DMS 273 (cell line): ENCODE results near the gene HADHB.
"Not testable (repeated sequence)": the region's sequence is repeated elsewhere in the genome, so short reads cannot be mapped to it uniquely, and the experiment has no call there.

ENCODE experiments used
- DNase-seq: peaks from one replicate; lab custom pipeline; 2025; ENCODE audit not compliant: unreplicated experiment; lab: John Stamatoyannopoulos, UW

Gene HADHB

DNA sequence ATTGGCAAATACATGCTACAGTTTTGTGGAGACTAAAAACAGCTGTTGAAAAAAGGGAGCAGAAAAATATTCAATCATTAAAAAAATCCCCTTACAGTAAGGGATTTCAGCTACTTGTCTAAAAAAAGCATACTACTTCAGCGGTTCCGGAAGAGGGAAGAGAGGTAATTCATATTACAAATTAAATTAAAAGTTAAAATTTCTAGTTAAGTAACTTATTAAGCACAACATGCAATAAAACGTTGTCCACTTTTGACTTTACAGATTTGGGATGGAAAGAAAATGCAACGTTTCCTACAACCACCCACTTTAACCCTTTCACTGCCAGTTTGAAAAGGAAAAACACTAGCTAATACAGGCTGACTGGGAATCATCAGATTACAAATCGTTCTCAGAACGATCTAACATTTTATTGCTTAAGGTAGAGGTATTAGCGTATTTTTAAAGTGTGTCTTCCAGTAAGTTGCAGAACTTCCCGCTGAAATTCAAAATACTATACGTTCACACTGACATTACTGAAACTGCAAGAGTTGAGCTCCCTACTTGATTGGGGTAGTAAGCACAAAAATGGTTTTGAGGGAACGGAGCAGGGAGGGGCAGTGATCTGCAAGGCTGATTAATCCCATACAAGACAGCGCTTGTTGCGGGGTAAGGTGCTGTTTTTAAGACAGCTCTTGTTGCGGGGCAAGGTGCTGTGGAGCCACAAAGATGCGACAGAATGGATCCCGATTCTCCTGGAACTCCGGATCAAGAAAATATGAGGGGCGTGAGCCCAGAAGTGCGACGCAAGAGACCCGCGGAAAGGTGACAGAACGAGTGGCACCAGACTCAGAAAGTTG lies 1.1 kb upstream of the HADHB start:
- peak; percentile 55 for DNase-seq

DNA sequence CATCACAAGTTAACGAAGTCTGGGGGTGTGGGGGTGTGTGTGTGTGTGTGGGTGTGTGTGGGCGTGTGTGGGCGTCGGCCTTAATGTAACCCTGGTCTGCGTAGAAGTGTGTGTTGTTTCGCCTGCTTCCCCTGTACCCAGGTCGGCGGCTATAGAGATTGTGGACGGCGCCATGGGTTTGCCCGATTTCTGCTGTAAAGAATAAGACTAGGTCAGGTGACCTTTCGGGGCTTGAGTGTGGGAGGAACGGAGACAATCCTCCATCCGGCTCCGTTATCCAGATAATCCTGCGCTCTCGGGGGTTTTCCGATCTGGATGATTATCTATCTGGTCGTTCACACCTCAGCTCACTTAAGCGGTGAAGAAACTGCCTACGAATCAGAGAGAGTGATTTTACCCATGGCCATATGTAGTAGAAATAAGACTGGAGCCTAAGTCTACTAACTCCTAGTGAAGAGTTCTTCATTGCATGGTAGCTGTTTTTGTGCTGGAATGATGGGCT lies 543 bp downstream of the HADHB start:
- peak; percentile 69 for DNase-seq

DNA sequence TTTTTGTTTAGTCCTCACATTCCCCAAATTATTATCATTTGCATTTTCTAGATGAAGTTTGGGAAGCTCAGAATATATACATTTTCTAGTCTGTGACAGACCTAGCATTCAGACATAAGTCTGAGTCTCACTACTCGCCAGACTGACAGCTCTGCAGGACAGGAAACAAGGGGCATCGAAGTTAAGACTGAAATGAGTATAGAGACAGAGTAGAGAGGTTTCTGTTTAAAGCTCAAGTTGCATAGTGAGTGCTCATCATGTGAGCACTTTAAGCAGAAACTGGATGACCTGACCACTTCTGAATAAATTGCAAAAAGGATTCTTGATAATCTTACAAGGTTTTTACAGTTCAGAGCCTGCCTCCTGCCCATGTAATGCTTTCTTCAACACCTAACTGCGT lies 1.1 kb downstream of the HADHB start:
- peak; percentile 22 for DNase-seq

DNA sequence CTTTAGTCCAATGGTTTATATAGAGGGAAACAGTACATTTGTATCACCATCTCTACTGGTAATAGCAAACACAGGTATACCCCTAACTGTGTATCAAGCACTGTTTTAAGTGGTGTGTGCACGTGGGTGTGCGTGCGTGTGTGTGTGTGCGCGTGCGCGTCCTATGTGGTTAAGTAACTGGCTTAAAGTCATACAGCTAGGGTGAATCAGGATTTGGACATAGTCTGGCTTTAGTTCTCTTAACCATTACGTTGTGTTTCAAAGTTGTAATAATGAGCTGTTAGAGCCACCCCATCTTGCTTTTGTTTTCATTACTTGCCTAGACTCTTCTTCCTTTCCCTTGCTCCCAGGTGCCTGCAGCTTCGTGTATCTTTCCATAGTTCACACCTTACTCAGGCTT lies 2.1 kb downstream of the HADHB start:
- DNase-seq = no peak

DNA sequence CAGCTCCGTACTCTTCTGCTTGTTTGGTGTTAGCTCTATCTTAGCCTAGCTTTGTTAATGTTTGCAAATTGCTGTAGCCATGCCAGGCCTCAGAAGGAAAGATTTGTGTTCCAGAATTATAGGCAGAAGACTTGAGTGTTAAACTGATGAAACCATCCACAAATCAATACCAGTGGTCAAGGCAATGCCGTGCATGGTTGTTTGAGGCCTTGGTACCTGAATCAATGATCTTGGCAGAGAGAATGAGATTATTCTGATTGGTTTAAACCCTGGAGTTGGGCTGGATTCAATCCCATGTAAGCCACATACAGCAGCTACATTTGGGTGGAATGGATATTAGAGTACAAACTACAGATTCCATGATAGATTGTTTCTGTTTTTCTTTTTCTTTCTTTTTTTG lies 4.9 kb downstream of the HADHB start:
- no peak for DNase-seq

DNA sequence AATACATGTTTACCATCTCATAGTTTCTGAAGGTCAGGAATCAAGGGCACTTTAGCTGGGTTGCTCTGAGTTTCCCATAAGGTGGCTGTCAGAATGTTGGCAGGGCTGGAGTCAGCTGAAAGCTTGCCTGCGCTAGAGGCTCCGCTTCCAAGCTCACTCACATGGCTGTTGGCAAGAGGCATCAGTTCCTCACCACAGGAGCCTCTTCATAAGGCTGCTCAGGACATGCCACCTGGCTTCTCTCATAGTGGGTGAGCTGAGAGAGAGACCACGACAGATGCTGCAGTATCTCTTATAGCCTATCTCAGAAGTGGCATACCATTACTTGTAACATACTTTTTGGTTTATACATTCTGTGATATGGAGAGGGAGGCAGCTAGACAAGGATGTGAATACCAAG lies 7.2 kb downstream of the HADHB start:
- DNase-seq = peak; percentile 93

DNA sequence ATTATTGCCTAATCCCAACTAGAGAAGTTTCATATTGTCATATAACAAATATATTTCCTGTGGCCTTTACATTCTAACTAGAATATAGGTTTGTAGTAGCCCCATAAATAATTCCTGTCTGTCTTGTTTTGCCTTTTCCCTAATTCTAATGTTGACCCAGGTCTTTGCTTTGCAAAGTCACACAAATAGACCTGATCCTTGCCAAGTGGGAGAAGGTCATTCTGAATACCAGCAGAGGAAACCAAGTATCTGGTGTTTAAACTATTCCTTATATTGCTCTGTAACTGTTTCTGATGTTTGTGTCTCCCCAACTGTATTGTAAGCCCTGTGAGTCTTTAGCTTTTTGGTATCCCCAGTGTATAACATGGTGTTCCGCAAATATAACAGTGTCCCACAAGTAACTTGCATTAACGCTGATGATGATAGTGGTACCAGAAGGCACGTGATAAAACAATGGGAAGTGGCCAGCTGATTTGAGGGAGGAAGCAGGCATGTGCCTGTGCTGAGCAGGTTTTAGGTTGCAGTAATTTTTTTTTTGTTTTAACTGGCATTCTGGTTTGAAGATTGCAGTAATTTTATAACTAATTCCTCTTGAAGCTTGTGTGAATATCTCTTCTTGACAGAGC lies 11.1 kb downstream of the HADHB start:
- DNase-seq = no peak

DNA sequence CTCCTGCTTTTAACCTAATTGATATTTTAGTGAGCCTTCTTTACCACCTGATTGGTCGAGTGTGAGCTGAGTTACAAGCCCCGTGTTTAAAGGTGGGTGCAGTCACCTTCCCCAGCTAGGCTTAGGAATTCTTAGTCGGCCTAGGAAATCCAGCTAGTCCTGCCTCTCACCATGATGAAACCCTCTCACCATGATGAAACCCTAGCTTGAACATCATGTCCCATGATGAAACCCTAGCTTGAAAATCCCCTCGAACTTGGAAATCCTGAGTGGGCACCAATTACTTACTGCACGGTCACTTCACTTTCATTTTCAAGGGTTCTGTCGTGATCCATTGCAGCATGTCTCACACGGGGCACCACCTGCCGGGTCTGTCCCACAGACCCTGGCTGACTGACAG lies 14.1 kb downstream of the HADHB start:
- DNase-seq = not testable (repeated sequence)

DNA sequence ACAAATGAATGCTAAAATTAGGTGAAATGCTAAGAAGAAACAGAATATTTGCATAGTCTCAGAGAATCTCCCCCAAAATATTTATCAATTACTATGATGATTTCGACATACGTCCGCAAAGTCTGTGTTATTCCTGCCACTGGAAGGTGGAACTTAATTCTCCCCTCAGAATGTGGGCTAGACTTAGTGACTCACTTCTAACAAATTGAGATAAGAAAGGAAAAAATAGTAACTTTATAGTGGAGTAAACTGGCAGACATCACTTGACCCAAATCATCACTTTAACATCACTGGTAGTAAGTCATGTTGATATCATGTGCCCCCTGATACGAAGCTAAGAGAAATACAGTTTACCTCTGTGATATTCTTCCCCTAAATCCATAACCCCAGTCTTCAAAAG lies 23.5 kb downstream of the HADHB start:
- no peak for DNase-seq

DNA sequence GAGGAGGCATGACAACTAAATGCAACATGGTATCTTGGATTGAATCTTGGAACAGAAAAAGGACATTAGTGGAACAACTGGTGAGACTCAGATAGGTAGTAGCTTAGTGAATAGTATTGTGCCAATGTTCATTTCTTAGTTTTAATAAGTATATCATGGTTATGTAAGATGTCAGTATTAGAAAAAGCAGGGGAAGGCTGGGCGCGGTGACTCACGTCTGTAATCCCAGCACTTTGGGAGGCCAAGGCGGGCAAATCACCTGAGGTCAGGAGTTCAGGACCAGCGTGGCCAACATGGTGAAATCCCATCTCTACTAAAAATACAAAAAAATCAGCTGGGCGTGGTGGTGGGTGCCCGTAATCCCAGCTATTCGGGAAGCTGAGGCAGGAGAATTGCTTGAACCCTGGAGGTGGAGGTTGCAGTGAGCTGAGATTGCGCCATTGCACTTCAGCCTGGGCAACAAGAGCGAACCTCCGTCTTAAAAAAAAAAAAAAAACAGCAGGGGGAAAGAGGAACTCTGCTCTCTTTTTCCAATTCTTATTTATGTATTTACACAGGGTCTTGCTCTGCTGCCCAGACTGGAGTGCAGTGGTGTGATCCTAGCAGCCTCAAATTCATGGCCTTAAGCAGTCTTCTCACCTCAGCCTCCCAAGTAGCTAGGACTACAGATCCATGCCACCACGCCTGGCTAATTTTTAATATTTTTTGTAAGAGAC lies 24.1 kb downstream of the HADHB start:
- DNase-seq = not testable (repeated sequence)

DNA sequence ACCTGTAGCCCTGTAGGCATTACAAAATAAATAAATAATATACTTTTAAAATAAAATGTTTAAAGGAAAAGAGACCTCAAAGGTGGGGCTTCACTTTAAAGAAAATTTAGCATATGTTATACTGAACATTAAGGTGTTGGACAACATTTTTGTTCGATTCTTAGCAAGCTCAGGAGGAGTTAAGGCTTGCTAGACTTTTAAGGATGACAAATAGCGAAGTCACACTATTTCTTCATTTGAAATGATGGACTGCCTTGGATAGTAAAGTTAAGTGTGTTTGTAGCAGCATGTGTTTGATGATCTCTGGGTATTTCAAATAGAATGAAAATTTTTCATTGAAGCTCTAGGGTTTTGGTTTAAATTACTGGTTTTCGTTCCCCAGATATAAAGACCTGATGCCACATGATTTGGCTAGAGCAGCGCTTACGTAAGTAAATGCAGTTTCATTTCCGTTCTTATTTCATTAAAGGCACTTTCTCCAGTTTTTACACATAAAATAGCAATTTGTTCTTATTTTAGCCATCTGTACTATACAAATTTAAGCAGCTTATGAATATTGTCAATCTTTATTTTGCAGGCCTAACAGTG lies 24.9 kb downstream of the HADHB start:
- no peak for DNase-seq

DNA sequence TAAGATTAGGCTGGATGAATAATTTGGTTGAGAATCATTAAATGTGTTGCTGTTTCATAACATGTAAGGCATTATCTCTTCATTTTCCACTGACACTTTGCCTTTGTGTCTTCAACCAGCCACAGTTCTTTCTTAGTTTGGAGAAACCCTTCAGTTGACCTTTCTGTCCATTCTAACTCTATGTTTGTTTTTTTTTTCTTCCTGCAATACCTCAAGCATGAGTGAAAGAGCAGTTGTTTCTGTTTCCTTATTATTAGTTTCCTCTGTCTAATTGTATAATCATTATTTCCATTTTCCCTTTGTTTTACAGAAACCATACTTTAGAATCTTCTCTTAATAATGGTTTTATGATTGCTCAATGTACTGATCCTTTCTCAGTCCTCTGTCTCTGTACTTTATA lies 25.6 kb downstream of the HADHB start:
- DNase-seq = no peak

DNA sequence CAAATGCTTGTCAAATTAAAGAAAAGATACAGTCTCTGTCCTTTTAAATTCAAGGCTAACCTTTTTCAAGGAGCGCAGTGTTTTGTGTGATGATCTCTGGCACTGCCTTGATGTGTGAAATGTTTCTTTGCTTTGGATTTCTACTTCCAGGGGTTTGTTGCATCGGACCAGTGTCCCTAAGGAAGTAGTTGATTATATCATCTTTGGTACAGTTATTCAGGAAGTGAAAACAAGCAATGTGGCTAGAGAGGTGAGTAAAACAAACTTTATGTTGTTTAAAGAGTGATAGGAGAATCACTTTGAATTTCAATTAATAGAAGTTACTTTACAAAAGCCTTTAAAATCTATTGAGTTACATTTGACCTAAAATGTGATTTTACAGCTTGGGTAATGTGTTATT lies 28.8 kb downstream of the HADHB start:
- no peak for DNase-seq

DNA sequence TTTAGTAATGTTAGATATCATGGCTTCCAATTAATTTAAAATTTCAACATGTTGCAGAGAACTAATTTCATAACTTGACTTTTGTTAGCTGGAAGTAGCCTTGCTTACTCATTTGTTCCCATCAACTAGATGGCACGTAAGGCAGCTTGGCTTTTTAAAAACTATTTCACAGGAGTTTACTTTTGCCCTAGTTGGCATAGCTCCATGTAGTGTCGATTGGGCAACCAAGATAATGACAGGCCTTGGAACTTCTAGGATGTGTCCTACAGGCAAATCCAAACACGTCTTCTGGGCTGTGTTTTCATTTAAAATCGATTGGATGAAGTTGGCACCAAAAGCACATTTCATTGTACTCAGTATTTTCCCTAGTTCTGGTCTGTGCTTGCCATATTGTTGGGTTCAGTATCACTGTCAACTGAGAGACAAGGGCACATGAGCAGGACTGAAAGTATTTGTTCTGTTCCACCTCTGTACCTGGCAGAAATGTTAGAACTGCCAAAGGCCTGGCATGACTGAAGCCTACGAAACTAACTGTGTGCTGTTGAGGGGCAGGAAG lies 29.4 kb downstream of the HADHB start:
- DNase-seq = peak; percentile 78

DNA sequence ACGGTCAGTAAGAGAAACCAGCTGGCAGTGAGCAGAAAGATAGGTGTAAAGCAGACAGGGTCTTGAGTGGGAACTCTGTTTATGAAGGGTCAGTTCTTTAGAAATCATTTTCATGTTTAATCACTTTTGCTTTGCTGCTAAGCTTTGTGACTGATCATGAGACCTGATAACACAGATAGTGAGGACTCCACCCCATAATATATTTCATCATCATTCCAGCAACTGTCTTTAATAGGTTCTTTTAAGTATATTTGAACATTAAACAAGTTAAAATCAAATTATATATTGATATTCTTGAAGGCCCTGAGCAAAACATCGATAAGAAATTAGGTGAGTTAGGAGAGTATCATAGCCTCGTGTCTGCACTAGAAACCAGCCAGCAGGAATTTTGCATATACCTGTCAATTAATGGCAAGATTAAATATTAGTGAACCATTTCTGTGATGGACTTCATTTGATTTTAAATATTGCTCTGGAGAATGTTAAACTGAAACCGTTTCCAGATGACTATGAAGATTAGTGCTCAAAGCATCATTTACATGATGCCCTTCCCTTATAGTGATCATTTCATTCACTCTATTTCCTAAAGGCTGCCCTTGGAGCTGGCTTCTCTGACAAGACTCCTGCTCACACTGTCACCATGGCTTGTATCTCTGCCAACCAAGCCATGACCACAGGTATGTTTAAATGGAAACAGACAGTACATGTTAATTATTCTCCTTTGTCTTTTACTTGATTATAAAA lies 31.9 kb downstream of the HADHB start:
- DNase-seq = no peak

DNA sequence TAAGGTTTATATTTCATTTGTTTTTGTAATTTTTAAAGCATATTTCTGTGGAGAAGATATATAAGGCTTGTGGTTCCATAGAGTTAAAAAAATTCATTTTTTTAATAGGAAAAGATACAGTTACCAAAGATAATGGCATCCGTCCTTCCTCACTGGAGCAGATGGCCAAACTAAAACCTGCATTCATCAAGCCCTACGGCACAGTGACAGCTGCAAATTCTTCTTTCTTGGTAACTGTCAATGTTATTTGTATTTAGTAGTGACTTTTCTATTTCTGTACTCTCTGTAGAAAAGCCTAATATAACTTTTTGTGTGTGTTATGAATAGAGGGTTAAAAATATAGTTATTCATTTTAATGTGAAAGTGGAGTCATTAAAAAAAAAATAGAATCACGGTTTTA lies 35.1 kb downstream of the HADHB start:
- DNase-seq = peak; percentile 43

DNA sequence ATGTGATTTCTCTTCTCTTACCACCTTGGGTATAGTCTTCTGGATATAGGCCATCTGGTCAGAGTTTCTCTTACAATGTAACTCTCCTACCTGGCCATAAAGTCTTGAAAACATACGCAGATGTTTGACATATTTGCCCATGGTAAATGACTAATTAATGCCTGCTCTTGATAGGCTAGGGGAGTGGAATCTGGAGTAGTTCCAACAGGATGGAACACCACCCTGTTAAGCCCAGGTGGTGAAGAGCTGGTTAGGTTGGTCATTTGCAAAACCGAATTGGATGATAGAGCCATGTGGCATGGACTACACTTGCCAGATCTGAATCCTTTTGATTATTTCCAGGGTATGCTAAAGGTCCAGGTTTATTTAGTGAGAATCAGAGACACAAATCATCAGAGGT lies 36.5 kb downstream of the HADHB start:
- DNase-seq = peak; percentile 77

DNA sequence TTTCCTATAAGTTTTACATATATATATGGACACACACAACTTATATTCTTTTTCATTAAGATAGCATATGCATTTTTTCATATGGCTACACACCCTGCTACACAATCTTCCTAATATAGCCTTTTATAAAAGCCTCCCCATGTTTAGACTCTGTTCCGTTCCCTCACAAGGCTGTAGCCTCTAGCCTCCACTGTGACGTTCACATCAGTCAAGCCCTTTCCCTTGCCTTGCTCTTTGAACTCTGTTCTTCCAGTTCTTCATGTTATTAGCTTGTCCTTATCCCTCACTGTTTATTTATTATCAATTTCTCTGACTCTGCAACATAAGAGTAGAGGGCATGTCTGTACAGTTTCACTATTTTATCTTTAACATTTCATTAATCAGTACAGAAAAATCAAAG lies 38.9 kb downstream of the HADHB start:
- no peak for DNase-seq

DNA sequence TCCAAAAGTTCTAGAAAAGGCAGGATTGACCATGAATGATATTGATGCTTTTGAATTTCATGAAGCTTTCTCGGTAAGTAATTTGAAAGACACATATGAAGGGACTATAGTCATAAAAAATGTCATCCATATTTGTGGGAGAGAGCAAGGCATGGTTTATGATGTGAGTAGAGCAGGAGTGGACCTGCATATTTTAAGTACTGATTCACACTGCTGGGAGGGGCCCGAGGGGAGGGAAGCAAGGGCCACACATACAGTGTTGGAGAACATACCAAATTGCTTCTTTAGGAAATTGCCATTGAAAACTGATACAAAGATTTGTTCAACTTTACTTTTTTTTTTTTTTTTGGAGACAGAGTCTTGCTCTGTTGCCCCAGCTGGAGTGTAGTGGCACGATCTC lies 39.4 kb downstream of the HADHB start:
- no peak for DNase-seq

DNA sequence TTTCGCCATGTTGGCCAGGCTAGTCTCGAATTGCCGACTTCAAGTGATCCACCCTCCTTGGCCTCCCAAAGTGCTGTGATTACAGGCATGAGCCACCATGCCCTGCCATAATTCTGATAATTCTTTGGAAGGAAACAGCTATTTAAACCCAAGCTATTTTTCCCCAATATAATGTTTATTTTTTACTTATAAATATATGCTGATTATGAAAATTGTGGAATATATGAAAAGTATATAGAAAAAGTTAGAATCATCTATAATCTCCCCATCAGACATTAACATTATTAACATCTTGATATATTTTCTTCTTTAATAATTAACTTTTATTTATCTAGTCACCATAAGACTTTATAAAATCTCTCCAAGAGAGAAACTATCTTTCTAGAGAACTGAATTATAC lies 41.2 kb downstream of the HADHB start:
- no peak for DNase-seq

DNA sequence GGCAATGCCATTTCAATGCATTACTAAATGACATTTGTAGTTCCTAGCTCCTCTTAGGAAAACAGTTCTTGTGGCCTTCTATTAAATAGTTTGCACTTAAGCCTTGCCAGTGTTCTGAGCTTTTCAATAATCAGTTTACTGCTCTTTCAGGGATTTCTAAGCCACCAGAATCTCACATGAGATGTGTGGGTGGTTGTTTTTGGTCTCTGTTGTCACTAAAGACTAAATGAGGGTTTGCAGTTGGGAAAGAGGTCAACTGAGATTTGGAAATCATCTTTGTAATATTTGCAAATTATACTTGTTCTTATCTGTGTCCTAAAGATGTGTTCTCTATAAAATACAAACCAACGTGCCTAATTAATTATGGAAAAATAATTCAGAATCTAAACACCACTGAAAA lies 45.3 kb downstream of the HADHB start:
- DNase-seq = no peak
